Measurements from ENCODE around the gene XG. TPM values are rescaled to one million over a fixed set of nuclear protein-coding genes. Genes with fewer than 3 reads are reported as not detected.
A peak's percentile ranks its signal among the peaks of the same experiment; 100 is the strongest.

Gene XG
- total and polyA plus RNA-seq, 9 of the 15 experiments (the other 6 are each of a cell fraction or from before 2014, with no cell fraction given) = 0.03 to 0.12 TPM; not detected in 7

DNA sequence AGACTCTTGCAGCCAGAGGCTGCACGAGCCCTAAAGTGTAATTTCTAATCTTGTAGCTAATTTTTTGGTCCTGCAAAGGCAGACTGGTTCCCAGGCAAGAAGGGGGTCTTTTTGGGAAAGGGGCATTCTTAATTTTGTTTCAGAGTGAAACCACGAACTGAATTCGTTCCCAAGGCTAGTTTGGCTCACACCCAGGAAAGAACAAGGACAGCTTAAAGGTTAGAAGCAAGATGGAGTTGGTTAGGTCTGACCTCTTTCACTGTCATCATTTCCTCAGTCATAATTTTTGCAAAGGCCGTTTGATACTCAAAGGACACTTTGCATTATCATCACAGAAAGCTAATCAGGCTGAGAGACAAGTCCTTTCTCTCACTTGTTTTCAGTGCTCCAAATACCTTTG lies 30.9 kb downstream of the XG start (continued):
- TF ChIP-seq NR4A1 (CRISPR knock-in tag; IDR thresholded peaks at IDR 0.05) (no peak), NR4A1 (tag; IDR thresholded peaks at IDR 0.05) (peak; percentile 93), KLF6 (CRISPR knock-in tag; IDR thresholded peaks at IDR 0.05; ENCODE audit: borderline replicate concordance) (peak; percentile 87; the same call in 1 of the 2 replicates), NFE2L1 (tag; IDR thresholded peaks at IDR 0.05; ENCODE audit: borderline replicate concordance, low read depth) (no peak), HEY1 (CRISPR knock-in tag; IDR thresholded peaks at IDR 0.05; ENCODE audit: borderline replicate concordance) (no peak), POLR2AphosphoS5 (IDR thresholded peaks at IDR 0.05; ENCODE audit: control insufficient read depth, insufficient read depth, low read depth, low read length) (no peak), ILK (tag; IDR thresholded peaks at IDR 0.05; ENCODE audit: borderline replicate concordance, low read depth) (0 out of 2 replicates have a peak, but pooled peaks have one; percentile 63), ZBTB7A (IDR thresholded peaks at IDR 0.05; ENCODE audit: borderline replicate concordance, control insufficient read depth, low read depth, low read length) (no peak), MCM2 (IDR thresholded peaks at IDR 0.05; ENCODE audit: low read depth) (no peak), GTF2A2 (tag; IDR thresholded peaks at IDR 0.05) (0 out of 2 replicates have a peak, but pooled peaks have one; percentile 63), BMI1 (IDR thresholded peaks at IDR 0.05; ENCODE audit: low read length) (no peak), TRIM28 (IDR thresholded peaks at IDR 0.05) (no peak), CSDE1 (IDR thresholded peaks at IDR 0.05) (no peak), ESRRB (CRISPR knock-in tag; IDR thresholded peaks at IDR 0.05; ENCODE audit: borderline replicate concordance) (no peak), KAT2B (IDR thresholded peaks at IDR 0.05; ENCODE audit: low read depth, low read length) (no peak), WHSC1 (IDR thresholded peaks at IDR 0.05; ENCODE audit: low read length) (no peak), BCL6 (CRISPR knock-in tag; IDR thresholded peaks at IDR 0.05) (peak; percentile 61; the same call in 1 of the 2 replicates), NCOA6 (IDR thresholded peaks at IDR 0.05) (no peak), KLF13 (tag; IDR thresholded peaks at IDR 0.05; ENCODE audit: borderline replicate concordance, low read depth) (no peak), EP400 (IDR thresholded peaks at IDR 0.05) (no peak)
- TF ChIP-seq, protein P1, sequence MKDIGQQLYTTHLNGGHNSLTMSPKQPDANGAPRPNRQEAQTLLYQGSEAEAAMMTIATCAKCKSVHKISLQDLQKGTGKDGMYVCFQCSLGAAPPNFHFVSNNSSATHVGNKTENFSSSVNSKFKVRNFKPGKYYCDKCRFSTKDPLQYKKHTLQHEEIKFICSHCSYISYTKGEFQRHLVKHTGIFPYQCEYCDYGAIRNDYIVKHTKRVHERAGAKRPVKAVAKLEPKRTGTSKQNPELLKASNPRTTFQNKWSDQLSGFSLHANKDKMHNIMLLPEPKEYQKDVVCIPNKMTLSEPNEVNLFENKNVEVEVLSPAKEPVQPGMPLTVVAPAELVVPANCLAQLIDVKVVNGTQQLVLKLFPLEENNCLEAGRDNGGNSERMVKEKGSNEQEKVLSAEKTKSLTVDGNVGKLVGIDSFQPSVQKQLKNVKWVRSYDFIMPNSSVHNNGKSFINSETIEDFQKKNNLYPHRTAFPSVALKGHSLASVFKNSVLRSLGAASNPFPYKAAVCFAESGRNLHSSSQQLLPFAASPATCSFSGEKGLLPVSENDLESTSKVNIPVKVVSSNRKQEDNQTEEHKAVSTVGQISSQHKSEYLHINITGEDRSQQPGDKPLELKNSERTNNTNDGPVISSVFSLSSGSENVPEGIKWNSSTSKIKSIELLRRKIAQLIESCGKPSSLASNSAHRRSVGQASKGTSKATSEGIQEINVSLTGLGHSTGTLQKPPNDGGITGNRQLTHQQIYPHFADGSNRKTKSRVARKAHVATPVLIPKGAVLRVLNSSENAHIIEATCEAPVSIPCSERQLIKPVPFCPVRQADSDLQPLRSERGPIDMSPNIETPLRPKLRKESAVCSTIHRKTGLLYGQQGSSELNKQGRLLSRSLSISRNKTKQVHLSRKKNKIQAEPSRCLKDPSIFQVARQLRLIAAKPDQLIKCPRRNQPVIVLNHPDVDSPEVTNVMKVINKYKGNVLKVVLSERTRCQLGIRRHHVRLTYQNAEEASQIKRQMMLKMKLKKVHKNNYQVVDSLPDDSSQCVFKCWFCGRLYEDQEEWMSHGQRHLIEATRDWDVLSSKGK (CRISPR knock-in tag; IDR thresholded peaks at IDR 0.05) = no peak
- TF ChIP-seq, protein P2, sequence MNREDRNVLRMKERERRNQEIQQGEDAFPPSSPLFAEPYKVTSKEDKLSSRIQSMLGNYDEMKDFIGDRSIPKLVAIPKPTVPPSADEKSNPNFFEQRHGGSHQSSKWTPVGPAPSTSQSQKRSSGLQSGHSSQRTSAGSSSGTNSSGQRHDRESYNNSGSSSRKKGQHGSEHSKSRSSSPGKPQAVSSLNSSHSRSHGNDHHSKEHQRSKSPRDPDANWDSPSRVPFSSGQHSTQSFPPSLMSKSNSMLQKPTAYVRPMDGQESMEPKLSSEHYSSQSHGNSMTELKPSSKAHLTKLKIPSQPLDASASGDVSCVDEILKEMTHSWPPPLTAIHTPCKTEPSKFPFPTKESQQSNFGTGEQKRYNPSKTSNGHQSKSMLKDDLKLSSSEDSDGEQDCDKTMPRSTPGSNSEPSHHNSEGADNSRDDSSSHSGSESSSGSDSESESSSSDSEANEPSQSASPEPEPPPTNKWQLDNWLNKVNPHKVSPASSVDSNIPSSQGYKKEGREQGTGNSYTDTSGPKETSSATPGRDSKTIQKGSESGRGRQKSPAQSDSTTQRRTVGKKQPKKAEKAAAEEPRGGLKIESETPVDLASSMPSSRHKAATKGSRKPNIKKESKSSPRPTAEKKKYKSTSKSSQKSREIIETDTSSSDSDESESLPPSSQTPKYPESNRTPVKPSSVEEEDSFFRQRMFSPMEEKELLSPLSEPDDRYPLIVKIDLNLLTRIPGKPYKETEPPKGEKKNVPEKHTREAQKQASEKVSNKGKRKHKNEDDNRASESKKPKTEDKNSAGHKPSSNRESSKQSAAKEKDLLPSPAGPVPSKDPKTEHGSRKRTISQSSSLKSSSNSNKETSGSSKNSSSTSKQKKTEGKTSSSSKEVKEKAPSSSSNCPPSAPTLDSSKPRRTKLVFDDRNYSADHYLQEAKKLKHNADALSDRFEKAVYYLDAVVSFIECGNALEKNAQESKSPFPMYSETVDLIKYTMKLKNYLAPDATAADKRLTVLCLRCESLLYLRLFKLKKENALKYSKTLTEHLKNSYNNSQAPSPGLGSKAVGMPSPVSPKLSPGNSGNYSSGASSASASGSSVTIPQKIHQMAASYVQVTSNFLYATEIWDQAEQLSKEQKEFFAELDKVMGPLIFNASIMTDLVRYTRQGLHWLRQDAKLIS (CRISPR knock-in tag; IDR thresholded peaks at IDR 0.05) = no peak
- TF ChIP-seq, protein P3, sequence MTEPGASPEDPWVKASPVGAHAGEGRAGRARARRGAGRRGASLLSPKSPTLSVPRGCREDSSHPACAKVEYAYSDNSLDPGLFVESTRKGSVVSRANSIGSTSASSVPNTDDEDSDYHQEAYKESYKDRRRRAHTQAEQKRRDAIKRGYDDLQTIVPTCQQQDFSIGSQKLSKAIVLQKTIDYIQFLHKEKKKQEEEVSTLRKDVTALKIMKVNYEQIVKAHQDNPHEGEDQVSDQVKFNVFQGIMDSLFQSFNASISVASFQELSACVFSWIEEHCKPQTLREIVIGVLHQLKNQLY (CRISPR knock-in tag; conservative IDR thresholded peaks at IDR 0.05) = no peak
